CD14-positive monocyte (primary cell): Measurements from ENCODE around the gene GJB5. TPM values are rescaled to one million over a fixed set of nuclear protein-coding genes. Genes with fewer than 3 reads are reported as not detected.
A peak's percentile ranks its signal among the peaks of the same experiment; 100 is the strongest.

Experiments used
- DNase-seq, 3 donors: peaks; one replicate each; pipeline ENCODE4 v3.0.0-alpha.2; 2011 to 2022
- H2AFZ ChIP-seq: 2 replicates; pipeline ENCODE4 v1.6.0; 2012; ENCODE audit warnings: mild to moderate bottlenecking, low read depth, low read length, inconsistent platforms; ENCODE audit not compliant: insufficient read depth, poor library complexity, severe bottlenecking
- H3K27ac ChIP-seq, 2 donors: 1 replicate in 1 of 2; 2 replicates in 1 of 2; pipeline ENCODE4 v1.5.1; 2012 to 2013; ENCODE audit warnings: low read length in 2 of 2, control low read depth in 1 of 2, inconsistent platforms in 1 of 2, low read depth in 1 of 2, mild to moderate bottlenecking in 1 of 2
- H3K27me3 ChIP-seq, 2 donors: one replicate each; pipeline versions ENCODE4 v1.6.0 to v1.6.1; 2011 to 2013; ENCODE audit warnings: low read length in 2 of 2; ENCODE audit not compliant: control insufficient read depth in 2 of 2, insufficient read depth in 2 of 2
- H3K36me3 ChIP-seq, 2 donors: replicated peaks in 1 of 2; 1 replicate in 1 of 2; 2 replicates in 1 of 2; pipeline versions ENCODE4 v1.5.1 to v1.6.1; 2012 to 2013; ENCODE audit warnings: low read length in 2 of 2, control low read depth in 1 of 2, inconsistent platforms in 1 of 2, mild to moderate bottlenecking in 1 of 2; ENCODE audit not compliant: insufficient read depth in 2 of 2, control insufficient read depth in 1 of 2
- H3K4me1 ChIP-seq, 2 donors: 1 replicate in 1 of 2; 2 replicates in 1 of 2; pipeline versions ENCODE4 v1.5.1 to v1.6.1; 2012 to 2013; ENCODE audit warnings: low read length in 2 of 2, control low read depth in 1 of 2, inconsistent platforms in 1 of 2, mild to moderate bottlenecking in 1 of 2, moderate library complexity in 1 of 2; ENCODE audit not compliant: insufficient read depth in 2 of 2, control insufficient read depth in 1 of 2
- H3K4me2 ChIP-seq: replicated peaks from 2 replicates; pipeline ENCODE3; 2012; ENCODE audit warnings: low read length, moderate library complexity, mild to moderate bottlenecking; ENCODE audit not compliant: poor library complexity, severe bottlenecking; ENCODE audit errors: extremely low read depth
- H3K4me3 ChIP-seq, 3 experiments: fragments of 200-600 bp in 1 of 3; sonication (generic) in 1 of 3; replicated peaks in 1 of 3; 1 replicate in 2 of 3; 2 replicates in 1 of 3; pipeline ENCODE4 v1.5.1; 2011 to 2013; ENCODE audit warnings: low read length in 3 of 3, mild to moderate bottlenecking in 3 of 3, control low read depth in 2 of 3, low read depth in 2 of 3, inconsistent platforms in 1 of 3, moderate library complexity in 1 of 3
- H3K79me2 ChIP-seq: 2 replicates; pipeline ENCODE4 v1.6.0; 2012; ENCODE audit warnings: mild to moderate bottlenecking, control low read depth, inconsistent platforms, low read length, moderate library complexity; ENCODE audit not compliant: insufficient read depth
- H3K9ac ChIP-seq: 2 replicates; pipeline ENCODE4 v1.6.0; 2017; ENCODE audit warnings: low read length, mild to moderate bottlenecking; ENCODE audit not compliant: insufficient read depth, poor library complexity, severe bottlenecking
- H3K9me3 ChIP-seq, 2 donors: replicated peaks in 1 of 2; 1 replicate in 1 of 2; 2 replicates in 1 of 2; pipeline versions ENCODE4 v1.5.1 to v1.6.1; 2012 to 2013; ENCODE audit warnings: low read length in 2 of 2, control low read depth in 1 of 2; ENCODE audit not compliant: control insufficient read depth in 1 of 2, insufficient read depth in 1 of 2
- H4K20me1 ChIP-seq: 2 replicates; pipeline ENCODE4 v1.6.0; 2012; ENCODE audit warnings: mild to moderate bottlenecking, low read length, control low read depth, moderate library complexity; ENCODE audit not compliant: insufficient read depth
- H3K27ac Mint-ChIP-seq, 7 donors: one replicate each; pipeline ENCODE4 v1.8.0; 2020; ENCODE audit warnings: mild to moderate bottlenecking in 7 of 7, mixed read lengths in 7 of 7, moderate library complexity in 6 of 7, inconsistent platforms in 2 of 7
- H3K27me3 Mint-ChIP-seq, 3 donors: one replicate each; pipeline ENCODE4 v1.8.0; 2021 to 2022; ENCODE audit warnings: low read depth in 3 of 3, mild to moderate bottlenecking in 3 of 3, mixed read lengths in 3 of 3, moderate library complexity in 3 of 3, inconsistent platforms in 1 of 3
- H3K36me3 Mint-ChIP-seq, 2 donors: one replicate each; pipeline ENCODE4 v1.8.0; 2020; ENCODE audit warnings: mixed read lengths in 2 of 2, inconsistent platforms in 1 of 2, mild to moderate bottlenecking in 1 of 2
- H3K4me1 Mint-ChIP-seq: one replicate; pipeline ENCODE4 v1.8.0; 2020; ENCODE audit warnings: mild to moderate bottlenecking, mixed read lengths
- H3K4me3 Mint-ChIP-seq, 2 donors: one replicate each; pipeline ENCODE4 v1.8.0; 2020; ENCODE audit warnings: mild to moderate bottlenecking in 2 of 2, mixed read lengths in 2 of 2, moderate library complexity in 1 of 2
- H3K9me3 Mint-ChIP-seq, 7 donors: one replicate each; pipeline ENCODE4 v1.8.0; 2020 to 2022; ENCODE audit warnings: mixed read lengths in 7 of 7, mild to moderate bottlenecking in 6 of 7, moderate library complexity in 6 of 7, inconsistent platforms in 2 of 7
- WGBS: methylation state at CpG from one replicate; pipeline ENCODE4 v1.1.5; 2013; ENCODE audit warnings: missing lambda C conversion rate; ENCODE audit not compliant: insufficient coverage; 5-methylcytosine and 5-hydroxymethylcytosine counted together
- intact Hi-C, 2 donors: fragments of 100-400 bp; cut with micrococcal nuclease; formaldehyde crosslinking; loops; one replicate each; pipeline versions ENCODE4 v1.15.0 to v1.15.1; 2023
- polyA plus RNA-seq, 3 donors: library from polyadenylated mRNA; depleted of rRNA in 1 of 3; unstranded in 2 of 3; stranded (reverse) in 1 of 3; fragments of 300-500 nt in 2 of 3; fragments of >200 nt in 1 of 3; fragmentation: Illumina TruSeq in 2 of 3; gene quantifications; 1 replicate in 2 of 3; 2 replicates in 1 of 3; pipeline ENCODE4 v1.2.3, GENCODE V29; 2012 to 2021
- TF ChIP-seq, protein P1 (sequence below): fragments of 200-600 bp; IDR thresholded peaks from one replicate; pipeline ENCODE4 v1.8.0; 2022; ENCODE audit warnings: antibody characterized with exemption, mild to moderate bottlenecking

GJB5 gene
- polyA plus RNA-seq, 3 donors: 0.12 TPM; not detected in 2

DNA sequence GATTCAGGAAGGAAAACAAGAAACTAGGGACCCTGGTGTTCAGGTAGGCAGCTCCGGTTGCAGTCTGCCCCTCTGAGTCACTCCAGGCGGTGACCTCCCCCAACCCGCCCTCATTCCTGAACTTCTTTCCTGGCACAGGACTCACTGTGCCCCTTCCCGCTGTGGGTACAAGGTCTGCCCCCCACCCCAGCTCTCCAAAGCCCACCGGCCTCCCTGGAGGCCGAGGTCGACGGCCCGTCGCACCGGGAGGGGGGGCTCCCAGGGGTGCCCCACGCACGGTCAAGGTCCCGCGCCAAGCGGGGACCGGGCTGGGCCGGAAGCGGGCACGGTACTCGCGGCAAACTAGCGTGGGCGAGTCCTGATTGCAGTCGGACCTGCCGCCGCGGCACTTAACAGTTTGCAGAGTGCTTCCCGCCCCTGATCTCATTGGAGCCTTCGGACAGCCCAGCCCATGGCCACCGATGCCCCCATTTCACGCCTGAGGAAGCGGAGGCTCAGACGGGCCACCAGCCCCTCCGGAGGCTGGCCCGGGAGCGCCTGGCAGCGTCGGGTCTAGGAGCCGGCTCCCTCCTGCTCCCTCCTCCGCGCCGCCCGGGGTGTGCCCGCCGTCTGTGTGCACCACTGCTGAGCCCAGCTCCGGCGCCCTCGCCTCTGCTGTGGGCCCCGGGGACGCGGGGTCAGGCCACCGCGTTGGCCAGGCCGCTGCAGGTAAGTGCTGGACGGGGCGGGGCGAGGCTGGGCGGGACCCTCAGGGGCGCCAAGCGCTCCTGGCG is 26.4 kb downstream of the GJB5 start, which contains the start of gene GJB3:
Gene GJB3, plus strand, starts transcription at position 144 of the 773 bp plus-strand sequence. CDS start 3,549 bp downstream, outside the sequence.
- H3K27ac Mint-ChIP-seq: no peak within 1 kb of the TSS
- H3K36me3 ChIP-seq: no peaks in the 10 kb centered on the region
- no peaks in the 10 kb centered on the region for H4K20me1 ChIP-seq
- peaks cover 37 to 58% (median 43%) of the 10 kb centered on the region in 3 donors for H3K27me3 Mint-ChIP-seq
- TF ChIP-seq, protein P1, sequence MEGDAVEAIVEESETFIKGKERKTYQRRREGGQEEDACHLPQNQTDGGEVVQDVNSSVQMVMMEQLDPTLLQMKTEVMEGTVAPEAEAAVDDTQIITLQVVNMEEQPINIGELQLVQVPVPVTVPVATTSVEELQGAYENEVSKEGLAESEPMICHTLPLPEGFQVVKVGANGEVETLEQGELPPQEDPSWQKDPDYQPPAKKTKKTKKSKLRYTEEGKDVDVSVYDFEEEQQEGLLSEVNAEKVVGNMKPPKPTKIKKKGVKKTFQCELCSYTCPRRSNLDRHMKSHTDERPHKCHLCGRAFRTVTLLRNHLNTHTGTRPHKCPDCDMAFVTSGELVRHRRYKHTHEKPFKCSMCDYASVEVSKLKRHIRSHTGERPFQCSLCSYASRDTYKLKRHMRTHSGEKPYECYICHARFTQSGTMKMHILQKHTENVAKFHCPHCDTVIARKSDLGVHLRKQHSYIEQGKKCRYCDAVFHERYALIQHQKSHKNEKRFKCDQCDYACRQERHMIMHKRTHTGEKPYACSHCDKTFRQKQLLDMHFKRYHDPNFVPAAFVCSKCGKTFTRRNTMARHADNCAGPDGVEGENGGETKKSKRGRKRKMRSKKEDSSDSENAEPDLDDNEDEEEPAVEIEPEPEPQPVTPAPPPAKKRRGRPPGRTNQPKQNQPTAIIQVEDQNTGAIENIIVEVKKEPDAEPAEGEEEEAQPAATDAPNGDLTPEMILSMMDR: no peak
- intact Hi-C loops: no loop called here
- no peaks in the 10 kb centered on the region for H3K4me1 ChIP-seq
- peaks cover 0 to 10% of the 10 kb centered on the region in 2 donors for H3K9me3 ChIP-seq
- no peaks in the 10 kb centered on the region for H3K36me3 Mint-ChIP-seq
- H3K9ac ChIP-seq: no peak within 1 kb of the TSS
- H3K4me2 ChIP-seq: no peak within 1 kb of the TSS
- no peak within 1 kb of the TSS for H2AFZ ChIP-seq
- H3K4me1 Mint-ChIP-seq: no peaks in the 10 kb centered on the region
- DNase-seq: no peak
- no peaks in the 10 kb centered on the region for H3K79me2 ChIP-seq
- peak within 1 kb of the TSS in 1 of 2 donors; percentile 66 for H3K4me3 Mint-ChIP-seq
- 3% methylated on average over 62 of the region's 62 CpGs for WGBS
- H3K9me3 Mint-ChIP-seq: peaks cover 0 to 6% (median 1%) of the 10 kb centered on the region in 7 donors
- H3K4me3 ChIP-seq: no peak within 1 kb of the TSS
- peaks cover 25 to 48% of the 10 kb centered on the region in 2 donors for H3K27me3 ChIP-seq
- H3K27ac ChIP-seq: no peak within 1 kb of the TSS

DNA sequence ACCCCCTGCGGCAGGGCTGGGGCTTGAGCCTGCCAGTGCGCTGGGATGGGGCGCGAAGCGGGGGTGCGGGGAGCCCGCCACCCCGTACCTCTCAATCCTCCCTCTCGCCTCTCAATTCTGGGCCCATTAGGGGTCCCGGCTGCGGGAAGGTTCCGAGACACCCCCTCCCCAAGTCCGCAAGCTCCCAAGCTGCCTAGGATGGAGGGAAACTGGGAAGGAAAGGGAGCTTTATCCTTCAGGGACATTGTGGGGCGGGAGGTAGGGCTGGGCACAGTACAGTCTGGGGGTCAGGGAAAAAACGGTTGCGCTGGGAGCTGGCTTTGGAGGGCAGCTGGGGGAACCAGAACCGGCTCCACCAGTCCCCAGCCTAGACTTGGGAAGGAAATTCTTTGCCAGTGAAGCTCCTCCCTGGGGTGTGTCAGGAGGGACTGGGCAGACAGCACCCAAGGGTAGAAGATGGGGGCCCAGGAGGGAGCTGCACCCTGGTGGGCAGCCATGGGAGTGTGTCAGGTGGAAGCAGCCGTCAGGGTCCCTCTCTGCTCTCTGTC is 27.1 kb downstream of the GJB5 start:
- no peaks in the 10 kb centered on the region for H3K4me1 Mint-ChIP-seq
- Histone ChIP-seq H3K4me2 (no peak overlapping the region), H3K4me1 (no peaks in the 10 kb centered on the region), H3K4me3 (no peak overlapping the region), H3K27me3 (peaks cover 25 to 48% of the 10 kb centered on the region in 2 donors), H3K79me2 (no peaks in the 10 kb centered on the region), H3K9ac (no peak overlapping the region), H4K20me1 (no peaks in the 10 kb centered on the region), H3K27ac (no peak overlapping the region), H3K36me3 (no peaks in the 10 kb centered on the region), H2AFZ (no peak overlapping the region), H3K9me3 (peaks cover 0 to 10% of the 10 kb centered on the region in 2 donors)
- intact Hi-C loops: no loop called here
- no peak overlapping the region for H3K27ac Mint-ChIP-seq
- WGBS: 18% methylated on average over 6 of the region's 18 CpGs
- H3K9me3 Mint-ChIP-seq: peaks cover 0 to 6% (median 1%) of the 10 kb centered on the region in 7 donors
- H3K4me3 Mint-ChIP-seq: peak overlapping the region in 1 of 2 donors; percentile 66
- TF ChIP-seq, protein P1: no peak
- no peak for DNase-seq
- no peaks in the 10 kb centered on the region for H3K36me3 Mint-ChIP-seq
- peaks cover 38 to 58% (median 45%) of the 10 kb centered on the region in 3 donors for H3K27me3 Mint-ChIP-seq
